Activated CD8-positive, alpha-beta T cell treated with anti-CD3 and anti-CD28 coated beads, Interleukin-2, amount 10 ng/mL, durations not matched to agents 7 days and 5 days (primary cell): ENCODE data around the gene FRAS1. TPM values are rescaled to one million over a fixed set of nuclear protein-coding genes. Genes with fewer than 3 reads are reported as not detected.

Source experiments
- ATAC-seq: fragments of 150-1000 bp; cut with Tn5 transposase; one replicate; pipeline ENCODE4 v1.10.0; 2021; ENCODE audit warnings: moderate library complexity
- CTCF ChIA-PET: fragments of 350-600 bp; sonication (Branson Sonifier 250); formaldehyde crosslinking; loops from one replicate; lab custom pipeline; 2021; ENCODE audit warnings: antibody characterized with exemption; lab: Charles Lee
- POLR2A ChIA-PET: fragments of 350-600 bp; sonication (Branson Sonifier 250); formaldehyde crosslinking; loops from one replicate; lab custom pipeline; 2021; ENCODE audit warnings: antibody characterized with exemption; lab: Charles Lee
- DNase-seq: peaks from one replicate; pipeline ENCODE4 v3.0.0-alpha.2; 2020
- H3K27ac Mint-ChIP-seq: one replicate; pipeline ENCODE4 v1.8.0; 2021; ENCODE audit warnings: mild to moderate bottlenecking, mixed read lengths
- H3K27me3 Mint-ChIP-seq: one replicate; pipeline ENCODE4 v1.8.0; 2021; ENCODE audit warnings: low read depth, mixed read lengths
- H3K36me3 Mint-ChIP-seq: one replicate; pipeline ENCODE4 v1.8.0; 2021; ENCODE audit warnings: low read depth, mixed read lengths
- H3K4me1 Mint-ChIP-seq: one replicate; pipeline ENCODE4 v1.8.0; 2021; ENCODE audit warnings: low read depth, mixed read lengths
- H3K4me3 Mint-ChIP-seq: one replicate; pipeline ENCODE4 v1.8.0; 2021; ENCODE audit warnings: mild to moderate bottlenecking, mixed read lengths
- H3K9me3 Mint-ChIP-seq: one replicate; pipeline ENCODE4 v1.8.0; 2022; ENCODE audit warnings: mixed read lengths; ENCODE audit not compliant: insufficient read depth
- total RNA-seq, 2 experiments: library from RNA; stranded (reverse); gene quantifications; one replicate each; pipeline ENCODE4 v1.2.3, GENCODE V29; 2021

The FRAS1 gene
- total RNA-seq, 2 experiments from 2014 or later, result 0.08 TPM; not detected in 1

DNA sequence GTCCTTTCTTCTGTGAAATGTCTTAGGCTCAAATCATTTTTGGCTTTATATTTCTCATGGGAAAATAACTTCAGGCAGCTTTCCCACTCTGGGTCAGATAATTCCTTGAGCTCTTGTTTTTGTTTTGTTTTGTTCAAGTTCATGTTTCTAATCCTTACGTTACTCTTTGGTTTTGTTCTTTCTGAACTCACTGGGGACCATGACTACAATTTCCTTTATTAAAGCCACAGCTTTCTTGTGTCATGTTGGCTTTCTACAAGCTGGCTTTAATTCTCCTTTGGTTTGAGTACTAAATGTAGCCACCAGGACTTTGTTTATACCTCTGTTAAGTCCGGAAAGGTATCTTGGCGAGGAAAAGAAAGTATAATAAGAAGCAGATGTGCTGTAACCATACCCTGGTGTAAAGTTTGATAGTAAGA lies 463.7 kb downstream of the FRAS1 start:
- ChIA-PET POLR2A (no interaction called here), CTCF (interaction anchor here (1.2 kb wide), 1 partner anchor 527 kb away, joined by 3 read pairs; no protein-coding TSS in a partner anchor)
- Mint-ChIP-seq H3K9me3 (no peaks in the 10 kb centered on the region), H3K27me3 (peaks cover 30% of the 10 kb centered on the region), H3K36me3 (no peaks in the 10 kb centered on the region), H3K27ac (no peak overlapping the region), H3K4me1 (no peaks in the 10 kb centered on the region), H3K4me3 (no peak overlapping the region)
- DNase-seq, result no peak
- ATAC-seq, result no peak

DNA sequence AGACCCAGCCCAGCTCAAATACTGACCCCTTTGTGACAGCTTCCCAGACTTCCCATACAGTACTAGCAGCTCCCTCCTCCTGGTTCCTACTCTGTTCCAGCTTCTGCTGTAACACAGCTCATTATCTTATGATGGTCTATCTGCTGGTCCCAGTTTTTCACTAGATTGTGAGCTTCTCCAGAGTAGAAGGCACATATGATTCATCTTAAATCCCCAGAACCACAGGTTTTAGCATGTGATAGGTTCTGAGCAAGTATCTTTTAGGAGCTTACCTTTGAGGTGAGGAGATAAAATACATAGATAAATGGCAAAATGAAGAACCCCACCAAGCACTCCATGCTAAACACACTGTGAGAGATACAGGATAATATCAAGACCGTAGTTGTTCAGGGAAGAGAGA lies 466.9 kb downstream of the FRAS1 start:
- no peaks in the 10 kb centered on the region for H3K36me3 Mint-ChIP-seq
- H3K4me1 Mint-ChIP-seq, result no peaks in the 10 kb centered on the region
- no peaks in the 10 kb centered on the region for H3K9me3 Mint-ChIP-seq
- DNase-seq, result no peak
- no peak for ATAC-seq
- ChIA-PET CTCF (no interaction called here), POLR2A (no interaction called here)
- peaks cover 26% of the 10 kb centered on the region for H3K27me3 Mint-ChIP-seq
- no peak overlapping the region for H3K4me3 Mint-ChIP-seq
- no peak overlapping the region for H3K27ac Mint-ChIP-seq

GRCh38 chr4:78525559-78525958 lies 468.4 kb downstream of the FRAS1 start:
- ATAC-seq, result no peak
- Mint-ChIP-seq H3K27ac (no peak overlapping the region), H3K4me3 (no peak overlapping the region), H3K4me1 (no peaks in the 10 kb centered on the region), H3K9me3 (no peaks in the 10 kb centered on the region), H3K27me3 (peaks cover 14% of the 10 kb centered on the region), H3K36me3 (no peaks in the 10 kb centered on the region)
- CTCF ChIA-PET, result no interaction called here
- no peak for DNase-seq
- POLR2A ChIA-PET, result no interaction called here

DNA sequence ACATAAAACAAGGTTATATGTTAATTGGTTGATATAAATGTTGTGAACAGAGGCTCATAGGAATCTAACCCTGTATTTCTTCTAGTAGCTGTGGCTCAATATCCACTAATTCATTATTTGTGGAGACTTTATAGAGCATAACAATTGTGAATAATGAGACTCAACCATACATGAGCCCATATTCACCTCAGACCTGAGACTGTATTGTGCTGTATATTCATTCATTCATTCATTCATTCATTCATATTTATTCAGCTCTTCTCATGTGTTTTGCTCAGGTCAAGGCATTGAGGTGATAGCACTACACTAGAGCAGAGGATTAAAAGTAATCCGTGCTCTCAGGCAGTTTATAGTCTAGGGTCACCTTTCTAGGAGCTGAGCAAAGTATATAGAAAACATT lies 470.0 kb downstream of the FRAS1 start:
- Mint-ChIP-seq H3K4me3 (no peak overlapping the region), H3K27me3 (peaks cover 13% of the 10 kb centered on the region), H3K27ac (no peak overlapping the region), H3K4me1 (no peaks in the 10 kb centered on the region), H3K36me3 (no peaks in the 10 kb centered on the region), H3K9me3 (no peaks in the 10 kb centered on the region)
- CTCF ChIA-PET, result no interaction called here
- DNase-seq (no peak), ATAC-seq (no peak)
- POLR2A ChIA-PET, result no interaction called here

- peaks cover 10% of the 10 kb centered on the region for H3K27me3 Mint-ChIP-seq
- POLR2A ChIA-PET, result no interaction called here
- H3K4me3 Mint-ChIP-seq, result no peak overlapping the region
- DNase-seq, result no peak
- no peaks in the 10 kb centered on the region for H3K9me3 Mint-ChIP-seq
- no peak overlapping the region for H3K27ac Mint-ChIP-seq
- CTCF ChIA-PET, result no interaction called here
- ATAC-seq, result no peak
- no peaks in the 10 kb centered on the region for H3K4me1 Mint-ChIP-seq
- H3K36me3 Mint-ChIP-seq, result no peaks in the 10 kb centered on the region
Observed at GRCh38 chr4:78527555-78527954, 470.4 kb downstream of the FRAS1 start.

GRCh38 chr4:78528327-78528726 lies 471.2 kb downstream of the FRAS1 start:
- POLR2A ChIA-PET, result no interaction called here
- no peak for DNase-seq
- ATAC-seq, result no peak
- Mint-ChIP-seq H3K4me3 (no peak overlapping the region), H3K4me1 (no peaks in the 10 kb centered on the region), H3K9me3 (no peaks in the 10 kb centered on the region), H3K27ac (no peak overlapping the region), H3K36me3 (no peaks in the 10 kb centered on the region), H3K27me3 (peaks cover 10% of the 10 kb centered on the region)
- CTCF ChIA-PET, result no interaction called here

DNA sequence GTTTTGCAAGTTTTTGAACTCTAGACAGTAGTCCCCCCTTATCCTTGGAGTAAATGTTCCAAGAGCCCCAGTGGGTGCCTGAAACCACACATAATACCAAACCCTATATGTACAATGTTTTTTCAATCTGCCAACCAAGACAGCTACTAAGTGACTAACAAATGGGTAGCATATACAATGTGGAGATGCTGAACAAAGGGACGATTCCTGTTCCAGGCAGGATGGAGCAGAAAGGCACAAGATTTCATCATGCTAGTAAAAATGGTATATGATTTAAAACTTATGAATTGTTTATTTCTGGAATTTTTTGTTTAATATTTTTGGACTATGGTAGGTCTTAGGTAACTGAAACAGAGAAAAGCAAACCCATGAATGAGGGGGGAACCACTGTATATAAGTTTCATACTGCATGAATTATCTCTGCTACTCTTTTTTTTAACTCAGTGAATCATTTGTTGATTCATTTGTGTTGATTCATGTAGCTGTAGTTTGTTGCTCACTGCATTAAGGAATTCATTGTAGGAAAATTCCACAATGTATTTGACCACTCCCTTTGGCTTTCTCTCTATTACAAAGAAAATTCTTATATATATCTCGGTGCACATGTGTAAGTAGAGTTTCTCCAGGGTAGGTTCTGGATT lies 472.6 kb downstream of the FRAS1 start:
- Mint-ChIP-seq H3K36me3 (no peaks in the 10 kb centered on the region), H3K4me1 (no peaks in the 10 kb centered on the region), H3K27ac (no peak overlapping the region), H3K27me3 (peaks cover 6% of the 10 kb centered on the region), H3K9me3 (no peaks in the 10 kb centered on the region), H3K4me3 (no peak overlapping the region)
- CTCF ChIA-PET, result no interaction called here
- POLR2A ChIA-PET, result no interaction called here
- ATAC-seq (no peak), DNase-seq (no peak)

- Mint-ChIP-seq H3K27me3 (peaks cover 14% of the 10 kb centered on the region), H3K27ac (no peak overlapping the region), H3K4me1 (no peaks in the 10 kb centered on the region), H3K36me3 (no peaks in the 10 kb centered on the region), H3K4me3 (no peak overlapping the region), H3K9me3 (no peaks in the 10 kb centered on the region)
- POLR2A ChIA-PET, result no interaction called here
- DNase-seq, result no peak
- ATAC-seq, result no peak
- CTCF ChIA-PET, result no interaction called here
Observed at GRCh38 chr4:78532046-78532445, 474.9 kb downstream of the FRAS1 start.

DNA sequence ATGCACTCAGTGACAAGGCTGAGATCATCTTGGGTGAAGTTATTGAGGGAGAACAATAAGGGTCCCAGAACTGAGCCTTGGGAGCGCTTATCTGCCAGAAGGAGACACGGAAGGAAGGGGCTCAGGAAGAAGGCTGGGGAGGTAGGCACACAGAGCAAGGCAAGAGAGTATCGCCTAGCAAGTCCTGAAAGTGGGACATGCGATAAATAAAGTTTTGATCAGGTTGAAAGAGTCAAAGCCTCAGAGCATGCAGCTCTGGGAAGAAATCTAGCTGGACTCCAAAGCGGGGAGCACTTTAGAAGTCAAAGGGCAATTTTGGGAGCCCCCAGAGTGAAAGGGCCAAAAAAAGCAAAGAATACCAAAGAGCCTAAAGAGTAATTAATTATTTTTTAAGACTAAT lies 476.7 kb downstream of the FRAS1 start:
- ChIA-PET CTCF (no interaction called here), POLR2A (no interaction called here)
- H3K4me3 Mint-ChIP-seq, result no peak overlapping the region
- DNase-seq (no peak), ATAC-seq (no peak)
- no peaks in the 10 kb centered on the region for H3K36me3 Mint-ChIP-seq
- peaks cover 14% of the 10 kb centered on the region for H3K27me3 Mint-ChIP-seq
- no peak overlapping the region for H3K27ac Mint-ChIP-seq
- H3K9me3 Mint-ChIP-seq, result no peaks in the 10 kb centered on the region
- H3K4me1 Mint-ChIP-seq, result no peaks in the 10 kb centered on the region

GRCh38 chr4:78534286-78534955 lies 477.3 kb downstream of the FRAS1 start:
- Mint-ChIP-seq H3K27me3 (peaks cover 14% of the 10 kb centered on the region), H3K4me1 (no peaks in the 10 kb centered on the region), H3K36me3 (no peaks in the 10 kb centered on the region), H3K4me3 (no peak overlapping the region), H3K9me3 (no peaks in the 10 kb centered on the region), H3K27ac (no peak overlapping the region)
- ChIA-PET CTCF (no interaction called here), POLR2A (no interaction called here)
- DNase-seq, result no peak
- ATAC-seq, result no peak

- ChIA-PET POLR2A (no interaction called here), CTCF (no interaction called here)
- DNase-seq (no peak), ATAC-seq (no peak)
- Mint-ChIP-seq H3K9me3 (no peaks in the 10 kb centered on the region), H3K4me3 (no peak overlapping the region), H3K27ac (no peak overlapping the region), H3K27me3 (peaks cover 26% of the 10 kb centered on the region), H3K36me3 (no peaks in the 10 kb centered on the region), H3K4me1 (no peaks in the 10 kb centered on the region)
Observed at GRCh38 chr4:78542373-78542772, 485.2 kb downstream of the FRAS1 start.

GRCh38 chr4:78543424-78544125 lies 486.5 kb downstream of the FRAS1 start:
- H3K36me3 Mint-ChIP-seq, result no peaks in the 10 kb centered on the region
- ATAC-seq, result no peak
- H3K9me3 Mint-ChIP-seq, result no peaks in the 10 kb centered on the region
- ChIA-PET CTCF (no interaction called here), POLR2A (no interaction called here)
- H3K27ac Mint-ChIP-seq, result no peak overlapping the region
- no peak for DNase-seq
- no peaks in the 10 kb centered on the region for H3K4me1 Mint-ChIP-seq
- H3K27me3 Mint-ChIP-seq, result peaks cover 26% of the 10 kb centered on the region
- no peak overlapping the region for H3K4me3 Mint-ChIP-seq
